Measurements from ENCODE around the gene PPP1CA.

PPP1CA gene

DNA sequence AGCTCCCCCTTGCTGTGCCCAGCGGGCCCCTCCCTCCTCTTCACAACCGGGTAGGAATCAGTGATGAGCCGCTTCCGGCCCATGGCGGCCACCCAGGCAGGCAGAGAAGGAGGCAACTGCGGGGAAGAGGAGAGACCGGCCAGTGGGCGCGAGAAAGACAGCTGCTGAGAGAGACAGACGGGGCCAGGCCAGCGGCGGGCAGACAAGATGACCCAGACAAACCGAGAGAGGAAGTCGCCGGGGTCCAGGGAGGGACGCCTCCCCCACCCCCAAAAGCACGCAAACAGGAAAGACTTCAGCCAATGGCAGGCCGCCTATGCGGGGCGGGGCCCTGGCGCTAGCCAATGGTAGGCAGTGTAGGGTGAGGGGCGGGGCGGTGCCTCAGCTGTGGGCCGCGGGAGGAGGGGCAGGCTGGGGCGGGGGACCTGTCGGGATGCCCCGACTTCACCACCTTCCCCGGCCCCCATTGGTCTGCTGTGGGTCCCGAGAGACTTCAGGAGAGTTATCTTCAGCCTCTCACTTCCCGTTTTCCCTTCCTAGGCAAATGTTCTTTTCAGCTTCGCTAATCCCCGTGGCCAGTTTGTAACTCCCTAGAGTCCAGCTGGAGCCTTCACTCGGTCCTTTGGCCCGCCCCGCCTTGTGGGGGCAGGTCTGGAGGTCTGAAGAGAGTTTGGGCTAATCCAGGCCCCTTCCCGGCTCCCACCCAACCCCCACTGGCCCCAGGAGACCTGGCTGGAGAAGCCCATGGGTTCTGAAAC is 48.2 kb downstream of the PPP1CA start, which contains the start of gene POLD4:
TSS of gene POLD4 (minus strand) at position 230 of the 758 bp plus-strand sequence. CDS start at position 83, 147 bp downstream.
- peak; percentile 88 to 95 (median 93) for DNase-seq (ENCODE audit: low read depth in 2 of 3, low spot score in 1 of 3)

DNA sequence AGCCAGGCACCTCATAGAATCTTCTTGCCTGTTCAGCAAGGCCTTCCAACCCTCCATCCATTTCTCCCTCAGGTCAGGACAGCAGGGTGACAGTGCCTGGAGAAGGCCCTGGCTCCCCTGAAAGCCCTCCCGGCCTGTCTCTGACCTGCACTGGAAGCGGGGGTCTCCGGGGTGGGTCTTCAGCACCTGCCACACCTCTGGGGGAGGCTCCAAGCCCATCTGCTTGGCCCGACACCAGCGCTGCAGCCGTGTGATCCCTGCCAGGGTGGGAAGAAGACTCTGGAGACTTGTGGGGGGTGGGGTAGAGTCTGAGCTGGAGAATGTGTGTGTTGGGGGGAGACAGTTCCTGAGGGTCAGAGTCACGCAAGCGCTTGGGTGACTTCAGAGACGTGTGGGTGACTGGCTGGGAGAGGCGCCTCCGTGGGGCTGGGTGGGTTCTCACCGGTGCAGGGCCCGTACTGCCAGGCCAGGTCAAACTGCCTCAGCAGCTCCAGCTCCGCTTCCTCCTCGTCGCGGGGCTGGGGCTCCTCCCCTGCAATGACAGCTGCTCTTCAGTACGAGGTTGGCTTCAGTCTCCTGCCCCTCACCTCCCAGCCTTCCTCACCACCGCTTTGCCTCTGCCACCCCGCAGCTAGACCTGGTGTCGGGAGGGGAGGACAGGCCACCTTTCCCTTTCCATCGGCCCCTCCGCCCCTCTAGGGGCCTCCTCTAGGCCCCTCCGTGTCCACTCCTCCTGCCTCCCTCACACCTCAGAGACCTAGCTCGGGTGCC is 48.9 kb downstream of the PPP1CA start:
- no peak for DNase-seq (ENCODE audit: low read depth in 2 of 3, low spot score in 1 of 3)

DNA sequence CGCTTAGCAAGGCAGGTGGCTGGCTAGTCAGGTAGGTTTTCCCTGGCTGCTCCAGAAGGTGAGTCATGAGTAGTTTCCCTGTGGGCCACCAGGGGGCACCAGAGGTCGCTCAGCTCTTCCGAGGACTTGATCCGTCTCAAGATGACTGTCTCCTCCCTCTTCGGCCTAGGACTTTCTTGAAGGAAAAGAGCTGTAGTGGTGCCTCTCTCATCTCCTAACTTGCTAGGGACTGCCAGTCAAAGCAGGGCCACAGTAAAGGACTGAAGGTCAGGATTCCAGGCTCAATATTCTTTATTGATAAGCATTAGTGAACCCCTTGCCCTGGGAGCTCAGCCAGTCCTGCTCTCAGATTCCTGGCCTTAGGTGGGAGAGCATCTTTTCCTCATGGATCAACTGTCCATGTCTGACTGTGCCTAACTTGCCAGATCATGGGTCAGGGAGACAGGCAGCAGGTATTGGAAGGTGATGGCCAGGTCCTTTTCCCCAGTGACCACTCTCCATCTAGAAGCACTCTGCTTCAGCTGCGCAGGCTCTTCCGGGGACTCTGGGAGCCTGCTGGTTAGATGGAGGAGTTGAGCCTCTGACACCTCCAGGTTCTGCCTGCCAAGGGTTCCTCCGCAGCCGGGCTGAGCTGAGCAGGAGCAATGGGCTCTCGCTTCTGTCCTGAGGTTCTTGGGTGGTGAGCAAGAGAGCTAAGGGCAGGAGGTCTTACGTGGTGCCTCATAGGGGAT is 50.2 kb downstream of the PPP1CA start:
- DNase-seq (ENCODE audit: low read depth in 2 of 3, low spot score in 1 of 3), result peak in 1 of 3 donors; percentile 46

DNA sequence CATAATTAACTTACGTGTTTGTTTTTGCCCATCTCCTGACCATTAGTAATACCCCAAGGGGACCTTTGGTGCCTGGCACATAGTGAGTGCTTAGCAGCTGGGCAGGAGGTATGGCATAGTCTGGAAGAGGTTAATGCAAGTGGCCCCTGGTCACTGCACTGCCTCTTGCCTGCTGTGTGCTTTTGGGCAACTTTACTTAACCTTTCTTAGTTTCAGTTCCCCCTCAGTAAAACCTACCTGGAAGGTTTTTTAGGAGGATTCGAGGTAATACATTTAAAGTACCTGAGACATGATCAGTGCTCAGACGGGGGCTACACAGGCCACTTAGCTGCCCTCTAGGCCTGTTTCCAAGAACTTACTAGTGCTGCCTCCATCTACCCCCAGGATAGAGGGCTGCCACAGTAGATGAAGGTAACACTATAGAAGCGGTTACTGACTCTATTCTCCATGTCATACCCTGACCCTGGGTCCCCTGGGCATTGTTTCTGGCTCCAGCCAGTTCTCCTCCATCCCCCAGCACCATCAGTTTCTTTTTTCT is 51.7 kb downstream of the PPP1CA start:
- no peak for DNase-seq (ENCODE audit: low read depth in 2 of 3, low spot score in 1 of 3)

DNA sequence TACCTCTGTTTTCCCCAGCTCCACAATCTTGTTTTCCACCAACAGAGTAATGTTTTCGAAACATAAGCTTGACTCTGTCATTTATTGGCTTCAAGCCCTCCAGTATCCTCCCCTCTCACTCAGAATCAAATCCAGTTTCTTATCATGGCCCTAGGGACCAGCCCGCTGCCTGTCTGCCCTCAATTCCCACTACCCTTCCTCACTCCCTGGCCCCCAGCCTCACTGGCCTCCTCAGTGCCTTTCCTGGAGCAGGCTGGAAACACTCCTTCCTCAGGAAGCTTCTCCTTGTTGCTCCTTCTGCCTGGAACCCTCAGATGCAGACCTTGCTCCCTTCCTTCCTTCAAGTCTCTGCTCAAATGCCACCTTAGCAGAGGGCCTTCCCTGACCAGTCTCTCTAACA is 52.2 kb downstream of the PPP1CA start:
- DNase-seq (ENCODE audit: low read depth in 2 of 3, low spot score in 1 of 3), result no peak

DNA sequence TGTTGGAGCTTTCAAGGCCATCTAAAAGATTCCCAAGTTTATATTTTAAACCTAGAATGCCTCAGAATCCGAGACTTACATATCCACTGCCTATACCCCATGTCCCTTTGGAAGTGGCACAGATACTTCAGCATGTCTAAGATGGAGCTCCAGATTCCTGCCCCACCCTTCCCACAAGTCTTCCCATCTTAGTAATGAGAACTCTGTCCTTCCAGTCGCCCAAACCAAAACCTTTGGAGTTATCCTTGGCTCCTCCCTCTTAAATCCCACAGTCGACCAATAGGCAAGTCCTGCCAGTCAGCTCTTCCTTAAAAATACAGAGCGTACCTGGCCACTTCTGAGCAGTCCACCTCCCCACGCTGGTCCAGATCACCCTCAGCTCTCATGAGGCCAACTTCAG is 52.6 kb downstream of the PPP1CA start:
- DNase-seq (ENCODE audit: low read depth in 2 of 3, low spot score in 1 of 3), result no peak
